Measurements from ENCODE around the gene LGALS9. TPM values are rescaled to one million over a fixed set of nuclear protein-coding genes. Genes with fewer than 3 reads are reported as not detected.

LGALS9 gene
- polyA plus RNA-seq, 1 donor (not counting 4 experiments of a cell fraction or from before 2014, with no cell fraction given): 0.94 TPM

DNA sequence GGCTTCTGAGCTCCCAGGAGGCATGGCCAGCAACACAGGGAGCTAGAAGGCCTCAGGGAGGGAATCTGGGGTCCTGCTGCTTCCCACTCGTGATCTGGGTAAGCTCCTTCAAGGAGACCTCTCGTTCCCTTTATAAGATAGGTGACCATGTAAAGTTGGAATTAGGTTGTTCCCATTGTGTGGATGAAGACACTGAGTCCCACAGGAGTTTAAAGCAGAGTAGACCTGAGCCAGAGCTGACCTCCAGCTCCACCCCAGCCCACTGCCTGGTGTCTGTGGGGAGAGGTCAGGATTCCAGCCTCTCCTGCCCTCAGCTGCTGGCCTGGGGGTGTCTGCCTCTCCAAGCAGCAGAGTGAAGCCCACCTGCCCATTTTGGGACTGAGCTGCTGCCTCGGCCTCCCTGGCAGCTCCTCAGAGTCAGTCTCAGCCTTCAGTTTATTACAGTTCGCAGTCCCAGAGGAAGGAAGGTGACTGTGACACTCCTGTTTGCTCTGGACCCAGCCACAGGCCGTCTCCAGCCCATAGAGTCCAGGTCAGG is 33.1 kb upstream of the LGALS9 start:
- no peak for TF ChIP-seq EZH2 (IDR thresholded peaks at IDR 0.05; ENCODE audit: low read length)
- TF ChIP-seq, protein P1, sequence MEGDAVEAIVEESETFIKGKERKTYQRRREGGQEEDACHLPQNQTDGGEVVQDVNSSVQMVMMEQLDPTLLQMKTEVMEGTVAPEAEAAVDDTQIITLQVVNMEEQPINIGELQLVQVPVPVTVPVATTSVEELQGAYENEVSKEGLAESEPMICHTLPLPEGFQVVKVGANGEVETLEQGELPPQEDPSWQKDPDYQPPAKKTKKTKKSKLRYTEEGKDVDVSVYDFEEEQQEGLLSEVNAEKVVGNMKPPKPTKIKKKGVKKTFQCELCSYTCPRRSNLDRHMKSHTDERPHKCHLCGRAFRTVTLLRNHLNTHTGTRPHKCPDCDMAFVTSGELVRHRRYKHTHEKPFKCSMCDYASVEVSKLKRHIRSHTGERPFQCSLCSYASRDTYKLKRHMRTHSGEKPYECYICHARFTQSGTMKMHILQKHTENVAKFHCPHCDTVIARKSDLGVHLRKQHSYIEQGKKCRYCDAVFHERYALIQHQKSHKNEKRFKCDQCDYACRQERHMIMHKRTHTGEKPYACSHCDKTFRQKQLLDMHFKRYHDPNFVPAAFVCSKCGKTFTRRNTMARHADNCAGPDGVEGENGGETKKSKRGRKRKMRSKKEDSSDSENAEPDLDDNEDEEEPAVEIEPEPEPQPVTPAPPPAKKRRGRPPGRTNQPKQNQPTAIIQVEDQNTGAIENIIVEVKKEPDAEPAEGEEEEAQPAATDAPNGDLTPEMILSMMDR (optimal IDR thresholded peaks at IDR 0.05 in 1 of 3, IDR thresholded peaks at IDR 0.05 in 1 of 3, conservative IDR thresholded peaks at IDR 0.05 in 1 of 3; ENCODE audit: extremely low read depth in 1 of 3, insufficient read depth in 2 of 3, low read length in 3 of 3): no peak
- no peak for FAIRE-seq
- dilution Hi-C loops (cut with MboI; ENCODE audit: extremely low pct_ligation_motif_present, low sequenced_read_pairs): no loop called here

DNA sequence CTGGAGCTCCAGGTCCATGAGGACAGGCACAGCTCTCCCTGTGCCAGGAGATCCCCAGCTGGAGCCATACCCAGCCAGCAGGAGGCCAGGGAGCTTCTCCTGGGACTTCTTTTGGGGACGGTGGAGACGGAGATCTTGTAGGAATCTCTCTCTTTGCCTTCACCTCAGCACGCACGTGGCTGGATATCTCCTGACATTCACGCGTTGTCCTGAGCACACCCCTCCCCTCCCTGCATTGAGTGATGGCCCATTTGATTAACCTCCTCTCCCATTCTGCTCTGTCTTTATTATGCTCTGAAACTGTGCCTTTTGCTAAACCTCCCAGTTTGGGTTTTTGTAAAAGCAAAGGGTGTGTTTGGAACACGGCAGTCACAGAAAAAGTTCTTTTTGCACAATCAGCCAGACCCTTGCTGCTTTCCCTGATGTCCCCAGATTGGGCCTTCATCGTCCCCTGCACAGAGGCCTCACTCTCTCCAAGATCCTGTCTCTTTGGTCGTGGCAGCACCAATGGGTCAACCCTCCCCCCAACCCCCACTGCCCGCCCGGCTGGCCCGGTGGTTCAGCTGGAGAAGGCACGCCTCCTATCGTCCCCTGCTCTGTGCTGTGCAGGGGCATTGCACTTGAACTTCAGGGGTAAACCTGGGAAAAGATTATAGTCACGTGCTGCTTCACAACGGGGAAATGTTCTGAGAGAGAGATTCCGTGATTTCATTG is 32.5 kb upstream of the LGALS9 start:
- Histone ChIP-seq H3K9me3 (ENCODE audit: control insufficient read depth, low read depth, low read length) (no peaks in the 10 kb centered on the region), H2AFZ (ENCODE audit: control insufficient read depth, low read length) (no peak overlapping the region), H3K4me1 (ENCODE audit: control insufficient read depth, extremely low read depth, insufficient read depth, low read length) (peaks cover 4% of the 10 kb centered on the region), H3K4me3 (ENCODE audit: control insufficient read depth in 2 of 3, extremely low read depth in 1 of 3, insufficient read depth in 2 of 3, low read depth in 1 of 3, low read length in 3 of 3) (no peak overlapping the region), H3K4me2 (ENCODE audit: control insufficient read depth, extremely low read depth, insufficient read depth, low read depth, low read length) (no peak overlapping the region), H3K27me3 (ENCODE audit: control insufficient read depth, extremely low read depth, insufficient read depth, low read length) (no peaks in the 10 kb centered on the region), H3K36me3 (ENCODE audit: control insufficient read depth in 2 of 2, extremely low read depth in 1 of 2, insufficient read depth in 2 of 2, low read length in 2 of 2) (no peaks in the 10 kb centered on the region), H3K9me1 (ENCODE audit: control insufficient read depth, extremely low read depth, insufficient read depth, low read length) (no peaks in the 10 kb centered on the region), H3K27ac (ENCODE audit: control insufficient read depth, insufficient read depth, low read length) (no peak overlapping the region), H4K20me1 (ENCODE audit: control insufficient read depth, extremely low read depth, insufficient read depth, low read length) (no peaks in the 10 kb centered on the region), H3K79me2 (ENCODE audit: control insufficient read depth, insufficient read depth, low read length) (no peaks in the 10 kb centered on the region), H3K9ac (ENCODE audit: control insufficient read depth, extremely low read depth, insufficient read depth, low read length) (no peak overlapping the region)
- dilution Hi-C loops (cut with MboI; ENCODE audit: extremely low pct_ligation_motif_present, low sequenced_read_pairs): no loop called here
- TF ChIP-seq EZH2 (IDR thresholded peaks at IDR 0.05; ENCODE audit: low read length): no peak
- TF ChIP-seq, protein P1 (optimal IDR thresholded peaks at IDR 0.05 in 1 of 3, IDR thresholded peaks at IDR 0.05 in 1 of 3, conservative IDR thresholded peaks at IDR 0.05 in 1 of 3; ENCODE audit: extremely low read depth in 1 of 3, insufficient read depth in 2 of 3, low read length in 3 of 3): no peak
- DNase-seq (ENCODE audit: low read depth, low spot score) (no peak), FAIRE-seq (no peak)

More for the DNA sequence above, 33.1 kb upstream of the LGALS9 start:
- H3K9ac ChIP-seq (ENCODE audit: control insufficient read depth, extremely low read depth, insufficient read depth, low read length): no peak overlapping the region
- H3K4me3 ChIP-seq (ENCODE audit: control insufficient read depth in 2 of 3, extremely low read depth in 1 of 3, insufficient read depth in 2 of 3, low read depth in 1 of 3, low read length in 3 of 3): no peak overlapping the region
- H3K27ac ChIP-seq (ENCODE audit: control insufficient read depth, insufficient read depth, low read length): no peak overlapping the region
- no peaks in the 10 kb centered on the region for H4K20me1 ChIP-seq (ENCODE audit: control insufficient read depth, extremely low read depth, insufficient read depth, low read length)
- peaks cover 4% of the 10 kb centered on the region for H3K4me1 ChIP-seq (ENCODE audit: control insufficient read depth, extremely low read depth, insufficient read depth, low read length)
- no peak overlapping the region for H2AFZ ChIP-seq (ENCODE audit: control insufficient read depth, low read length)
- no peaks in the 10 kb centered on the region for H3K9me1 ChIP-seq (ENCODE audit: control insufficient read depth, extremely low read depth, insufficient read depth, low read length)
- H3K79me2 ChIP-seq (ENCODE audit: control insufficient read depth, insufficient read depth, low read length): no peaks in the 10 kb centered on the region
- no peak overlapping the region for H3K4me2 ChIP-seq (ENCODE audit: control insufficient read depth, extremely low read depth, insufficient read depth, low read depth, low read length)
- H3K27me3 ChIP-seq (ENCODE audit: control insufficient read depth, extremely low read depth, insufficient read depth, low read length): no peaks in the 10 kb centered on the region
- DNase-seq (ENCODE audit: low read depth, low spot score): no peak
- H3K9me3 ChIP-seq (ENCODE audit: control insufficient read depth, low read depth, low read length): no peaks in the 10 kb centered on the region
- no peaks in the 10 kb centered on the region for H3K36me3 ChIP-seq (ENCODE audit: control insufficient read depth in 2 of 2, extremely low read depth in 1 of 2, insufficient read depth in 2 of 2, low read length in 2 of 2)

Data from keratinocyte (primary cell).